ENCODE results near the gene RECQL5. TPM values are rescaled to one million over a fixed set of nuclear protein-coding genes. Genes with fewer than 3 reads are reported as not detected.
"Not testable (repeated sequence)": the region's sequence is repeated elsewhere in the genome, so short reads cannot be mapped to it uniquely, and the experiment has no call there.

The RECQL5 gene
- total RNA-seq, 1 donor from 2014 or later, result 18.3 TPM

GRCh38 chr17:75616521-75617122, 50.3 kb downstream of the RECQL5 start:
- no peak for DNase-seq (ENCODE audit: low spot score)

GRCh38 chr17:75615301-75615700, 51.7 kb downstream of the RECQL5 start:
- DNase-seq (ENCODE audit: low spot score), result no peak

GRCh38 chr17:75614556-75615270, 52.2 kb downstream of the RECQL5 start:
- no peak for DNase-seq (ENCODE audit: low spot score)

GRCh38 chr17:75614006-75614405, 52.9 kb downstream of the RECQL5 start:
- no peak for DNase-seq (ENCODE audit: low spot score)

GRCh38 chr17:75612906-75613626, 53.9 kb downstream of the RECQL5 start:
- DNase-seq (ENCODE audit: low spot score), result no peak

- no peak for DNase-seq (ENCODE audit: low spot score)
Measured at GRCh38 chr17:75611851-75612429, 55.0 kb downstream of the RECQL5 start.

- DNase-seq (ENCODE audit: low spot score), result no peak
Measured at GRCh38 chr17:75610103-75610984, 56.6 kb downstream of the RECQL5 start.

- no peak for DNase-seq (ENCODE audit: low spot score)
Measured at GRCh38 chr17:75607086-75607485, 59.9 kb downstream of the RECQL5 start.

- DNase-seq (ENCODE audit: low spot score), result no peak
Measured at GRCh38 chr17:75605790-75606189, 61.2 kb downstream of the RECQL5 start.

- no peak for DNase-seq (ENCODE audit: low spot score)
Measured at GRCh38 chr17:75604034-75604695, 62.8 kb downstream of the RECQL5 start.

- DNase-seq (ENCODE audit: low spot score), result no peak
Measured at GRCh38 chr17:75603123-75603522, 63.8 kb downstream of the RECQL5 start.

- no peak for DNase-seq (ENCODE audit: low spot score)
Measured at GRCh38 chr17:75602644-75603043, 64.3 kb downstream of the RECQL5 start.

GRCh38 chr17:75601057-75601987, 65.6 kb downstream of the RECQL5 start:
- no peak for DNase-seq (ENCODE audit: low spot score)

GRCh38 chr17:75596320-75597087, 70.5 kb downstream of the RECQL5 start:
- no peak for DNase-seq (ENCODE audit: low spot score)

- DNase-seq (ENCODE audit: low spot score), result no peak
Measured at GRCh38 chr17:75595920-75596313, 71.0 kb downstream of the RECQL5 start.

- no peak for DNase-seq (ENCODE audit: low spot score)
Measured at GRCh38 chr17:75595284-75595919, 71.6 kb downstream of the RECQL5 start.

- DNase-seq (ENCODE audit: low spot score), result no peak
Measured at GRCh38 chr17:75594499-75595283, 72.3 kb downstream of the RECQL5 start.

- DNase-seq (ENCODE audit: low spot score), result not testable (repeated sequence)
Measured at GRCh38 chr17:75593430-75593829, 73.5 kb downstream of the RECQL5 start.

Measured in umbilical cord (tissue), 2 donors.